HUDEP-2 (cell line): ENCODE results near the gene ROCK2.
A peak's percentile ranks its signal among the peaks of the same experiment; 100 is the strongest.
"Not testable (repeated sequence)": the region's sequence is repeated elsewhere in the genome, so short reads cannot be mapped to it uniquely, and the experiment has no call there.

Source experiments
- DNase-seq, 76 experiments: peaks; one replicate each; lab custom pipeline; 2025; ENCODE audit not compliant: unreplicated experiment in 76 of 76; lab: John Stamatoyannopoulos, UW

The ROCK2 gene

GRCh38 chr2:11343368-11343649 is 1.1 kb downstream of the ROCK2 start:
- DNase-seq, result peak in 2 of 76 experiments; percentile 14 to 38

GRCh38 chr2:11342551-11343367 is 1.7 kb downstream of the ROCK2 start:
- peak in 2 of 76 experiments; percentile 8 to 17 for DNase-seq

GRCh38 chr2:11340717-11341116 is 3.7 kb downstream of the ROCK2 start:
- DNase-seq, result no peak

DNA sequence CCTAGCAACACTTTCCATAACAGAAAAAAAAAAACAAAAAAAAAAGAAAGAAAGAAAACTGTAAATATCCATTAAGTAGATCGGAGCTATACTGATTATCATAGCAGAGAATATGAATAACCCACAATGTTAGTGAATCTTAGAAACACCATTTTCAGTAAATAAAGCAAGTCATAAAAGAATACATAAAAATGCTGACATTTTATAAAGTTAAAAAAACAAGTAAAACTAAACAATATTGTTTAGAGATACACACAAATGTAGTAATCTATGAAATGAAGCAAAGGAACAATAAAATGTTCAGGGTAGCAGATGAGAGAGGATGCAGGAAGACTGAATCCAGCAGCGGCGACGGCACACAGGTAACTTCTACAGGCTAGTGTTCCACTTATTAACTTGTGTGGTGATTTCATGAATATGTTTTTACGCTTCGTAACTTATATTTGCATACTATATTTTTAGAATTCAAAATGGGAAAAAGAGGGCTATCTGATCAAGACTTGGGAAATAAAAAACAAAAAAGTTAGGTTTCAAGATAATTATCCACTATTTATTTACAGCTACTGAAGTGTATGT is 4.8 kb downstream of the ROCK2 start:
- no peak for DNase-seq

DNA sequence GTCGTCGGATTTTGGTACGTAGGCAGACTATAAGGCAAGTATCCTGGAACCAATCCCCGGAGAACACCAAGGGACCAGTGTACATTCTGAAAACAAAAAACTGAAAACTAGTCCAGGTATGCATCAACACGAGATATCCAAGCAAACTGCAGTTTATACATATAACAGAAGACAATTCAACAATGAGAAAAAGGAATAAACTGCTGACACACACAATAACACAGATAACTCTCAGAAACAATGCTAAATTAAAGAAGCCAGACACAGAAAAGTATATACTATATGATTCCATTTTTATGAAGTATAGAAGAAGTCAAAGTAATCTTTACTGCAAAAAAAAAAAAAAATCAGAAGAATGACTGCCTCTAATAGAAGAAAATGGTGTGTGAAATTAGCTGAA is 5.9 kb downstream of the ROCK2 start:
- DNase-seq, result no peak

- no peak for DNase-seq
These were observed 6.5 kb downstream of the ROCK2 start for GRCh38 chr2:11337909-11338308.

GRCh38 chr2:11336189-11336588 is 8.2 kb downstream of the ROCK2 start:
- DNase-seq, result no peak

DNA sequence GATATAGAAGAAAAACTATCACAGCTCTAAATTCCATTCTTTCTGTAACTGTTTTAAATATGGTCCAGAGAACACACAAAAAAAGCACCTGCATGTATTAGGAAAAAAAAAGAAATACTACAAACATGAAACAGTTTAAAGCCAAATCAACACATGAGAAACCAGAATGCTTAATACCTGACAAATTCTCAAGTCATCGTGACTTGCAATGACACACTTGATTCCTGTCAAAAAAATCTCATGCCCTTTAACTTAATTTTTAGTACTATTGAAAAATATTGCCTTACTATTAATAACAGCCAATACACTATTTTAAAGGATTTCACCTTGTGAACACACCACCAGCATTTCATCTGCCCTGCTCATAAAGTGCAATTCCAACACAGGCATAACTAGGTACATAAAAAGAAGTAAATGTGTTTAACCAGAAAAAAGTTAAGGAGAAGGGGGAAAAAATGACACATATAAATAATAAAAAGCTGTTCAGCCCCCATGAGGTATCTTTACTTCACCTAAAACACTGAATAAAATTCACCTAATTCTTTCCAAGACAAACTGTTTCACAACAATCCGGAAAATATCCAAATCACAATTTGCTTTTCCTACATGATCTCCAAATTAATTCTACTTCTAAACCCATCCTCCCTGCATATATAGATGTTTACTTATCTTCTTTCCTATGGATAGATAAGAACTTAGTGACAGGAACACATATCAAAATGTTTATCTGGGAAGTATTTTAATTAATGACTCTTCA is 10.8 kb downstream of the ROCK2 start:
- DNase-seq, result no peak

DNA sequence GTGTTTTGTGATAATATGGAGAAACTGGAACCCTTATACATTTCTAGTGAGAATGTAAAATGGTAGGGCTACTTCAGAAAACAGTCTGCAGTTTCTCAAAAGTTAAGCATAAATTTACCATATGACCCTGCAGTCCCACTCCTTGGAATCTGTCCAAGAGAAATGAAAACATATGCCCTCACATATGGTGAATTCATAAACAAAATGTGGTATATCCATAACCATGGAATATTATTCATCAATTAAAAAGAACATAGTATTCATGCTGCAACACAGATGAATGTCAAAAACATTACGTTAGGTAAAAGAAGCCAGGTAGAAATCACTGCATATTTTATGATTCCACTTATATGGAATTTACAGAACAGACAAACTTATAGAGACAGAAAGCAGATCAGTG is 11.8 kb downstream of the ROCK2 start:
- DNase-seq, result no peak

- peak in 24 of 76 experiments; percentile 10 to 69 (median 26) for DNase-seq
These were observed 13.8 kb downstream of the ROCK2 start for GRCh38 chr2:11330457-11331142.

- DNase-seq, result no peak
These were observed 14.7 kb downstream of the ROCK2 start for GRCh38 chr2:11329776-11330175.

- DNase-seq, result not testable (repeated sequence)
These were observed 15.9 kb downstream of the ROCK2 start for GRCh38 chr2:11328522-11328921.

- DNase-seq, result no peak
These were observed 16.6 kb downstream of the ROCK2 start for GRCh38 chr2:11327871-11328270.

- no peak for DNase-seq
These were observed 17.7 kb downstream of the ROCK2 start for GRCh38 chr2:11326677-11327211.

GRCh38 chr2:11325961-11326676 is 18.3 kb downstream of the ROCK2 start:
- DNase-seq, result no peak

DNA sequence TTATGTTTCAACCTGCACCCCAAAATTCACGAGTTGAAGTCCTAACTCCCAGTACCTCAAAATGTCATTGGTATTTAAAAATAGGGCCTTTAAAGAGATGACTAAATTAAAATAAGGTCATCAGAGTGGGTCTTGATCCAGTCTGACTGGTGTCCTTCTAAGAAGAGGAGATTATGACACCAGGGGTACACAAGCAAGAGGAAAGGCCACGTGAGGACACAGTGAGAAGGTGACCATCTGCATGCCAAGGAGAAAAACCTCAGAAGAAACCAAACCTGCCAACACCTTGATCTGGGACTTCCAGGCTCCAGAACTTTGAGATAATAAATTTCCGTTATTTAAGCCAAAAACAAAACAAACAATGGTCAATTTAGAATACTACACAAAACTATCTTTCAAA is 22.6 kb downstream of the ROCK2 start:
- no peak for DNase-seq

- peak in 14 of 76 experiments; percentile 3 to 40 (median 22) for DNase-seq
These were observed 23.5 kb downstream of the ROCK2 start for GRCh38 chr2:11320698-11321492.

GRCh38 chr2:11319939-11320338 is 24.5 kb downstream of the ROCK2 start:
- DNase-seq, result peak in 1 of 76 experiments; percentile 6

GRCh38 chr2:11315074-11315705 is 29.2 kb downstream of the ROCK2 start:
- DNase-seq, result no peak
